GM12865 (cell line): ENCODE results near the gene RIBC2.
"Not testable (repeated sequence)": the region's sequence is repeated elsewhere in the genome, so short reads cannot be mapped to it uniquely, and the experiment has no call there.

Experiments
- DNase-seq: peaks from one replicate; pipeline ENCODE4 v3.0.0; 2010; ENCODE audit warnings: low read depth
- H3K4me3 ChIP-seq: 2 replicates; pipeline ENCODE4 v1.5.1; 2011; ENCODE audit warnings: mild to moderate bottlenecking, low read depth, low read length, control low read depth
- CTCF ChIP-seq: IDR thresholded peaks from 2 replicates; pipeline ENCODE4 v1.5.1; 2011; ENCODE audit warnings: low read length, control low read depth, low read depth, inconsistent platforms; ENCODE audit not compliant: insufficient read depth; ENCODE audit errors: missing control alignments

Gene RIBC2

GRCh38 chr22:45428391-45429385, 15.2 kb downstream of the RIBC2 start:
- no peak overlapping the region for H3K4me3 ChIP-seq
- no peak for DNase-seq
- no peak for TF ChIP-seq CTCF

- no peak for TF ChIP-seq CTCF
- no peak overlapping the region for H3K4me3 ChIP-seq
- DNase-seq: no peak
Measured at GRCh38 chr22:45429424-45429823, 15.9 kb downstream of the RIBC2 start.

GRCh38 chr22:45429981-45430775, 16.7 kb downstream of the RIBC2 start:
- no peak overlapping the region for H3K4me3 ChIP-seq
- no peak for DNase-seq
- TF ChIP-seq CTCF: no peak

GRCh38 chr22:45430871-45431270, 17.4 kb downstream of the RIBC2 start:
- H3K4me3 ChIP-seq: no peak overlapping the region
- TF ChIP-seq CTCF: no peak
- DNase-seq: no peak

- no peak overlapping the region for H3K4me3 ChIP-seq
- no peak for TF ChIP-seq CTCF
- no peak for DNase-seq
Measured at GRCh38 chr22:45434981-45435380, 21.5 kb downstream of the RIBC2 start.

GRCh38 chr22:45435544-45436139, 22.1 kb downstream of the RIBC2 start:
- peak; percentile 88 for DNase-seq
- H3K4me3 ChIP-seq: no peak overlapping the region
- TF ChIP-seq CTCF: peak; percentile 98

GRCh38 chr22:45436871-45437517, 23.5 kb downstream of the RIBC2 start:
- DNase-seq, H3K4me3 ChIP-seq: not testable (repeated sequence)
